ENCODE results near the gene RNASEH1. TPM values are rescaled to one million over a fixed set of nuclear protein-coding genes. Genes with fewer than 3 reads are reported as not detected.
A peak's percentile ranks its signal among the peaks of the same experiment; 100 is the strongest.

The RNASEH1 gene
- total and polyA plus RNA-seq, 9 donors = 10.3 to 23.9 (median 16.8) TPM

- Histone ChIP-seq H3K27me3 (no peaks in the 10 kb centered on the region), H3K27ac (no peak overlapping the region), H3K36me3 (no peaks in the 10 kb centered on the region), H3K4me3 (no peak overlapping the region), H3K9me3 (no peaks in the 10 kb centered on the region), H3K4me1 (ENCODE audit: insufficient read depth) (peaks cover 17% of the 10 kb centered on the region)
- TF ChIP-seq CTCF (IDR thresholded peaks at IDR 0.05) (no peak), POLR2A (IDR thresholded peaks at IDR 0.05) (no peak), EP300 (IDR thresholded peaks at IDR 0.05) (no peak)
- 87 to 91% (median 90%) methylated on average over 25 of the region's 25 CpGs for WGBS, 3 donors
- intact Hi-C loops (cut with DNase I) = no loop called here
- DNase-seq = peak in 1 of 5 donors; percentile 17
Observed at GRCh38 chr2:3602553-3603339, 44.6 kb upstream of the RNASEH1 start.

- Histone ChIP-seq H3K27ac (no peak overlapping the region), H3K4me3 (no peak overlapping the region), H3K36me3 (no peaks in the 10 kb centered on the region), H3K4me1 (ENCODE audit: insufficient read depth) (peaks cover 21% of the 10 kb centered on the region), H3K27me3 (no peaks in the 10 kb centered on the region), H3K9me3 (no peaks in the 10 kb centered on the region)
- no peak for TF ChIP-seq EP300 (IDR thresholded peaks at IDR 0.05)
- no peak for TF ChIP-seq POLR2A (IDR thresholded peaks at IDR 0.05)
- no peak for TF ChIP-seq CTCF (IDR thresholded peaks at IDR 0.05)
- 75 to 79% (median 77%) methylated on average over 19 to 22 of the region's 22 CpGs for WGBS, 3 donors
- intact Hi-C loops (cut with DNase I) = no loop called here
- peak in 2 of 5 donors; percentile 19 to 30 for DNase-seq
Observed at GRCh38 chr2:3601561-3602271, 43.6 kb upstream of the RNASEH1 start.

- peak in 1 of 5 donors; percentile 9 for DNase-seq
- Histone ChIP-seq H3K36me3 (no peaks in the 10 kb centered on the region), H3K4me3 (no peak overlapping the region), H3K27me3 (no peaks in the 10 kb centered on the region), H3K27ac (no peak overlapping the region), H3K4me1 (ENCODE audit: insufficient read depth) (peaks cover 23% of the 10 kb centered on the region), H3K9me3 (no peaks in the 10 kb centered on the region)
- intact Hi-C loops (cut with DNase I) = no loop called here
- no peak for TF ChIP-seq CTCF (IDR thresholded peaks at IDR 0.05)
- no peak for TF ChIP-seq POLR2A (IDR thresholded peaks at IDR 0.05)
- no peak for TF ChIP-seq EP300 (IDR thresholded peaks at IDR 0.05)
- 85 to 88% (median 88%) methylated on average over 11 of the region's 11 CpGs for WGBS, 3 donors
Observed at GRCh38 chr2:3600256-3600855, 42.2 kb upstream of the RNASEH1 start.

Measured in ovary (tissue), 9 donors.